IPS-18a (cell line): ENCODE measurements around the gene ZNF22.
A peak's percentile ranks its signal among the peaks of the same experiment; 100 is the strongest.
"Not testable (repeated sequence)": the region's sequence is repeated elsewhere in the genome, so short reads cannot be mapped to it uniquely, and the experiment has no call there.

Source experiments
- H3K27ac ChIP-seq: one replicate; pipeline ENCODE4 v1.5.1; 2013; ENCODE audit warnings: low read length
- H3K27me3 ChIP-seq: one replicate; pipeline ENCODE4 v1.6.1; 2013; ENCODE audit warnings: mild to moderate bottlenecking, low read length; ENCODE audit not compliant: control insufficient read depth, insufficient read depth
- H3K36me3 ChIP-seq: one replicate; pipeline ENCODE4 v1.6.1; 2013; ENCODE audit warnings: low read depth, low read length; ENCODE audit not compliant: control insufficient read depth
- H3K4me1 ChIP-seq: one replicate; pipeline ENCODE4 v1.6.1; 2013; ENCODE audit warnings: low read depth, low read length; ENCODE audit not compliant: control insufficient read depth
- H3K4me3 ChIP-seq: one replicate; pipeline ENCODE4 v1.5.1; 2013; ENCODE audit warnings: low read length
- H3K9ac ChIP-seq: one replicate; pipeline ENCODE4 v1.6.1; 2013; ENCODE audit warnings: mild to moderate bottlenecking, low read length, moderate library complexity
- H3K9me3 ChIP-seq: one replicate; pipeline ENCODE4 v1.6.1; 2013; ENCODE audit warnings: low read depth, low read length; ENCODE audit not compliant: control insufficient read depth

Gene ZNF22

DNA sequence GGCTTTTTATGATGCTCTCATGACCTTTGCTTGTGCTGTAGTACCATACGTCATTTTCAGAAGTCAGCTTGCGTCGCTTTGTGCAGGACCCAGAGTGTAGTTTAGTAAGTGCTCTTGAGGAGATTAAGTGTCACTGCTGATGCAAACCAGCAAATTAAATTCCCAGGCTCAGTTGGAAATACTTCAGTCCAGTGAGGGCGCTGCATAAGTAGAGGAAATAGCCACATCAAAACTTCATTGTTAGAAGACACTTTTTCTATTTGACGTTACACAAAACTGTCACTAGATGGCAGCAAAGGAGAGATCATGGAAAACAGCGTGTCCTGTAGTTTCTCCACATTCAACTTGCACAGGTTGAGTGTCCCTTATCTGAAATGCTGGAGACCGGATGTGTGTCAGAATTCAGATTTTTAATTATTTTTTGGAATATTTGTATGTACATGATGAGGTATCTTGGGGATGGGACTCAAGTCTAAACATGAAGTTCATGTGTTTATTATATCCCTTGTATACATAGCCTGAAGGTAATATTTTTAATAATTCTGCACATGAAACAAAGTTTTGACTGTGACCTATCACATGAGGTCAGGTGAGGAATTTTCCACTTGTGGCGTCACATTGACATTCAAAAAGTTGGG lies 7.9 kb downstream of the ZNF22 start:
- Histone ChIP-seq H3K27me3 (no peaks in the 10 kb centered on the region), H3K9ac (no peak overlapping the region), H3K4me3 (no peak overlapping the region), H3K9me3 (no peaks in the 10 kb centered on the region), H3K27ac (no peak overlapping the region), H3K4me1 (no peaks in the 10 kb centered on the region), H3K36me3 (peaks cover 14% of the 10 kb centered on the region)

DNA sequence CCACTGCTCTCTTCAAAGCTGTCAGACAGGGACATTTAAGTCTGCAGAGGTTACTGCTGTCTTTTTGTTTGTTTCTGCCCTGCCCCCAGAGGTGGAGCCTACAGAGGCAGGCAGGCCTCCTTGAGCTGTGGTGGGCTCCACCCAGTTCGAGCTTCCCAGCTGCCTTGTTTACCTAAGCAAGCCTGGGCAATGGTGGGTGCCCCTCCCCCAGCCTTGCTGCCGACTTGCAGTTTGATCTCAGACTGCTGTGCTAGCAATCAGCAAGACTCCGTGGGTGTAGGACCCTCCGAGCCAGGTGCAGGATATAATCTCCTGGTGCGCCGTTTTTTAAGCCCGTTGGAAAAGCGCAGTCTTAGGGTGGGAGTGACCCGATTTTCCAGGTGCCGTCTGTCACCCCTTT lies 13.8 kb downstream of the ZNF22 start:
- H3K9ac ChIP-seq, H3K36me3 ChIP-seq, H3K4me1 ChIP-seq, H3K4me3 ChIP-seq, H3K27me3 ChIP-seq, H3K27ac ChIP-seq, H3K9me3 ChIP-seq: not testable (repeated sequence)

DNA sequence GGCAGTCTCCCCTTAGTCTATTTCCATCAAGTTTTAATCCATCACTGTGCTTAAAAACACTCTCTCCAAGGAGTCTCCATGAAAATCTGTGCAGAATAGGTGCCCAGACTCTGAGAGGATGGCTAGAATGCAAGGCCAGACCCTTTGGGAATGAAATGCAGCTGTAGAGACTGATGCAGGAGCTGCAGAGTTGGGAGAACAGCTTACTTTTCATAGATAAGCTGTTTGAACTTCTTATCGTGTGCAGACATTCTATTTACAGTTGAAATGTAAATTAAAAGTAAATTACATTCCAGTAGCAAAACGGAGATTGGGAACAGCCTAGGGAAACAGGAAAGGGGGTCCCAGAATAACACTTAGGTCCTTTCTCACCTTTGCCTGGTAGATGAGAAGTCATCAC lies 14.9 kb downstream of the ZNF22 start:
- Histone ChIP-seq H3K9me3 (no peaks in the 10 kb centered on the region), H3K4me1 (no peaks in the 10 kb centered on the region), H3K4me3 (no peak overlapping the region), H3K9ac (no peak overlapping the region), H3K27ac (no peak overlapping the region), H3K27me3 (no peaks in the 10 kb centered on the region), H3K36me3 (no peaks in the 10 kb centered on the region)

DNA sequence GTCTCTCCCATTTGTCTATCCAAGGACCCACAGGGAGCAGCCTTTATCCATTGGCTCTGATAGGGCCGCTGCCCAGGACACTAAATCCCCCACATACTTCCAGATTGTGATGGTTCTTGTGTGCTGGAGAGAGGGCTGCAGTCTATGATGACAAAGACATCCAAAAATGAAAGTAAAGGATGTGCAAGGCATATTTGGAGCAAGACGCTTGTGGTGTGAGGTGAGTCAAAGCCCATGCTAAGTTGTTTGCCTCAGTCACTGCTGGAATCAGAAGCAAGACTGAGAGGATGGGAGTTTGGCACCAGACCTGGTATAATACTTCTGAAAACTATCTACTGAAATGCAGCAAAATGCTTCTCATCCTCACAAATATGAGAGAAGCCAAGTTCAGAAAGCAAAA lies 22.7 kb downstream of the ZNF22 start:
- no peaks in the 10 kb centered on the region for H3K27me3 ChIP-seq
- no peak overlapping the region for H3K4me3 ChIP-seq
- H3K36me3 ChIP-seq, result no peaks in the 10 kb centered on the region
- no peaks in the 10 kb centered on the region for H3K9me3 ChIP-seq
- H3K9ac ChIP-seq, result no peak overlapping the region
- no peaks in the 10 kb centered on the region for H3K4me1 ChIP-seq
- no peak overlapping the region for H3K27ac ChIP-seq

DNA sequence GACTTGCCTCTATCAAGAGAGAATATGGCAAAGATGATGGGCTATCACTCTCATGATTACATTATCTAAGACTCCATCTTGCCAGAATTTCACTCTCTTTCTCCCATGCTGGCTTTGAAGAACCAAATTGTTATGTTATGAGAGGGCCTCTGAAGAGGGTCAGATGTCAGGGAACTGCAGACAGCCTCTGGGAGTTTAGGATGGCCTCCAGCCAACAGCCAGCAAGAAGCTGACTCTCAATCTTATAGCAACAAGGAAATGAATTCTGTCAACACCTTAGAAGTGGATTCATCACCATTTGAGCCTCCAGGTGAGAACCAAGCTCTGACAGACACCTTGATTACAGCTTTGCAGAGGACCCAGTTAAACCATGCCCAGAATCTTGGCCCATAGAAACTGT lies 33.6 kb downstream of the ZNF22 start:
- no peaks in the 10 kb centered on the region for H3K4me1 ChIP-seq
- H3K4me3 ChIP-seq, result no peak overlapping the region
- no peak overlapping the region for H3K27ac ChIP-seq
- no peaks in the 10 kb centered on the region for H3K36me3 ChIP-seq
- no peak overlapping the region for H3K9ac ChIP-seq
- H3K27me3 ChIP-seq, result no peaks in the 10 kb centered on the region
- H3K9me3 ChIP-seq, result peaks cover 7% of the 10 kb centered on the region

DNA sequence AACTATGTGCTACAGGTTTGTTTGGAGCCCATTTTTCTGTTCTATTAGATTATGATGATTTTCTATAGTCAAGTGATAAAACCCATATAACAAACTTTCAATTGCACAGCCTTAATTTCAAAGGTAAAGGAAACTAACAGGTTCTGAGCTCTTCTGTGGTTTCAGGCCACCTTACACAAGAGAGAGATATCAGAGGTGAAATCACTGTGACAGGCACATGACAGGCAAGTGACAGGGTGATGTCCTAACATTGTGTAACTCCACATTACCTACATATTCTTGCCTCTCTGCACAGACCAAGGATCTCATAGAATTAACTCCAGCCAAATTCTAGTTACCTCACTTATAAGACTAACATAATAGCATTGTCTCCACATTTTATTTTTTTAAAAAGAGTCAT lies 35.0 kb downstream of the ZNF22 start:
- Histone ChIP-seq H3K4me3 (no peak overlapping the region), H3K27ac (no peak overlapping the region), H3K4me1 (no peaks in the 10 kb centered on the region), H3K9ac (no peak overlapping the region), H3K9me3 (peaks cover 4% of the 10 kb centered on the region), H3K27me3 (no peaks in the 10 kb centered on the region), H3K36me3 (no peaks in the 10 kb centered on the region)

DNA sequence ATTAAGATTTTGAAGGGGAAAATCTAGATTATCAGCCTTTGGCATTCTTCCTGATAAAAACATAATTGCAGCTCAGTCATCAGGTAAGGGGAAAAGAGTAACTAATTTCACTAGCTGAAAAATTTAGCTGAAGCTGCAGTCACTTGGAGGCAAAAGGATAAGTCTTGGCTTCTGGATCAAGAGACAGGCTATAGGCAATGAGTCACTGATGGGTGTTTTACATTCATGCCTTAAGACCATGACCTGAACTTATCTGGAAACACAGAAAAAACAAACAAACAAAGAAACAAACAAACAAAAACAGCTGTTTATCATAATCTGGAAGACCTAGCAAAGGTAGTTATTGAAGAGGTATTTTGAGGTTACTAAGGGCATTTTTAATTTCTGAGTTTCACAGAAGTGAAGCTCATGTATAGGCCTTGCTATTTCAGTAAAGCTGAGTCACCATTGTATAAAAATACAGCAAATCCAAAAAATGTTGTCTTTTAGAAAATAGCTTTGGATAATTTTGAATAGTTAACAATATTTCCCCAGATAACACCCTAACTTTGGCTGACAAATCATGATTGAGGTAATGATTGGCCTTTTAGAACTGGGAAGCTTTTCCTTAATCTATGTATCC lies 40.3 kb downstream of the ZNF22 start:
- H3K4me3 ChIP-seq, result no peak overlapping the region
- no peaks in the 10 kb centered on the region for H3K9me3 ChIP-seq
- no peaks in the 10 kb centered on the region for H3K36me3 ChIP-seq
- no peaks in the 10 kb centered on the region for H3K27me3 ChIP-seq
- H3K27ac ChIP-seq, result no peak overlapping the region
- no peak overlapping the region for H3K9ac ChIP-seq
- peaks cover 23% of the 10 kb centered on the region for H3K4me1 ChIP-seq

DNA sequence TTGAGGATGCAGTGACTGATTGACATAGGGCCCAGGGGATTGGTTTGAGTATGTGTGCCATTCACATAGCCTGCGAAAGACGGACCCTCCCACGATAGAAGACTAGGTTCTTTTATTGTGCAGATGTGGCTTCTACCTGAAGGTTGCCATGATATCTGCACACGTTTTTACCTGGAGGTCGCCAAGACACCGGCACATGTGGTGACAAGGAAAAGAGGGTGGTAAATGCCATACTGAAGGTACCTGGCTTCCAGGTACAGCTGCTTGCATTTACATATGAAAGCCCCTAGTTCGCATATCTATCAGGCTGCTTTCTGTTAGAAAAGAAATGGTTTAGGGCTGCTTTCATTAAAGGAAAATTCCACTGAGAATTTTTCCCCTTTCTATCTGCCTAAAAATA lies 43.6 kb downstream of the ZNF22 start:
- Histone ChIP-seq H3K27ac (peak overlapping the region; percentile 34), H3K9me3 (no peaks in the 10 kb centered on the region), H3K36me3 (no peaks in the 10 kb centered on the region), H3K4me3 (peak overlapping the region; percentile 48), H3K9ac (no peak overlapping the region), H3K4me1 (peaks cover 23% of the 10 kb centered on the region), H3K27me3 (no peaks in the 10 kb centered on the region)

DNA sequence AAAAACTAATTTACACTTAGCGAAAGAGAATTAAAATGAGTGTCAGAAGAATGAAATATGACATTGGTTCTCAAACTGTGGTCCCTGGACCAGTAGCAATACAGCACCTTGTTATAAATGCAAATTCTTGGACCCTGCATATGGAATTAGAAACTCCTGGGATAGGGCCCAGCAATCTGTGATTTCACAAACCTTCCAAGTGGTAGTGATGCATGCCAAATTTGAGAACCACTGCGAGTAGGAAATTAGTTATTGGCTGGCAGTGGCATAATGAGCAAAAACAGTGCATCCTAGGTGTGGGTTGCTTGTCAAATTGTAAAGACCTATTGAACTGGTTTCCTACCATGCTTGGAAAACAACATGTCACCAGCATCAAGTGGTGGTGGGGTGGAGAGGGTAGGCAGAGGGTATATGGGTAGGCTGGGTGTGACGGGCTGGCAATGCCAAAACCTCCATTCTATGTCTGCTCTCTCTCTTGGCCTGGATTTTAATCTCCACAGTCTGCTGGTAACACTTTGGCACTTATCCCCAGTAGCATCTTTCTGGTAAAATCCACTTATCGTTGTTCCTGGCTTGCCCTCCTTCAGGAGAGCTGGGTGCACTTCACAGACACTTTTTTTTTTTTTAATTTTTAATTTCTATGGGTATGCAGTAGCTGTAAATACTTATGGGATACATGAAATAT lies 50.0 kb downstream of the ZNF22 start:
- Histone ChIP-seq H3K27ac (no peak overlapping the region), H3K36me3 (no peaks in the 10 kb centered on the region), H3K4me1 (peaks cover 3% of the 10 kb centered on the region), H3K9ac (no peak overlapping the region), H3K4me3 (no peak overlapping the region), H3K27me3 (no peaks in the 10 kb centered on the region), H3K9me3 (no peaks in the 10 kb centered on the region)

DNA sequence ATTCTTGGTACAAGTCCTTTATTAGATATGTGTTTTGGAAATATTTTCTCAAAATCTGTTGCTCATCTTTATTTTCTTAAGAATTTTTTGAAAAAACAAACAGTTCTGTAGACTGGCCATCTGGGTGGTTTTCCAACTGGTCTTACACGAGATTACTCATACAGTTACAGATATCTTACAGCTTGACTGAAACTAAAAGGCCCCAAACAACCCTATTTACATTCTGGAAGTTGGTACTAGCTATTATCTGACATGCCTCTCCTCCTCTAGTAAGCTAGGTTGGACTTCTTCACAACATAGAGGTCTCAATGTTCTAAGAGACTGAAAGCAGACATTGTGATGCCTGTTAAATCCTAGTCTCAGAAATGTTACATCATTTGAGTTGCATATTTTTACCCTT lies 52.0 kb downstream of the ZNF22 start:
- Histone ChIP-seq H3K27ac (no peak overlapping the region), H3K9me3 (no peaks in the 10 kb centered on the region), H3K4me1 (no peaks in the 10 kb centered on the region), H3K36me3 (no peaks in the 10 kb centered on the region), H3K27me3 (no peaks in the 10 kb centered on the region), H3K4me3 (no peak overlapping the region), H3K9ac (no peak overlapping the region)

DNA sequence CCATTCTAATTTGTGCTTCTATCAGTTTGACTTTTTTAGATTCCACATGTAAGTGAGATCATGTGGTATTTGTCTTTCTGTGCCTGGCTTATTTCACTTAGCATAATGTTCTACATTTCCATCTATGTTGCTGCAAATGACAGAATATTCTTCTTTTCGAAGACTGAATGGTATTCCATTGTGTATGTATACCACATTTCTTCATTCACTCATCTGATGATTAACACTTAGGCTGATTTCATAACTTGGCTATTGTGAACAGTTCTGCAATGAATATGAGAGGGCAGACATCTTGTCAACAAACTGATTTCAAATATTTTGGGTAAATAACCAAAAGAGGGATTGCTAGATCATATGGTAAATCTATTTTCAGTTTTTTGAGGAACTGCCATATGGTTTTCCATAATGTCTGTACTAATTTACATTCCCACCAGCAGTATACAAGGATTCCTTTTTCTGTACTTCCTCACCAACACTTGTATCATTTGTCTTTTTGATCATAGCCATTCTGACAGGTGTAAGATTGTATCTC lies 52.9 kb downstream of the ZNF22 start:
- no peaks in the 10 kb centered on the region for H3K27me3 ChIP-seq
- H3K36me3 ChIP-seq, result no peaks in the 10 kb centered on the region
- no peak overlapping the region for H3K27ac ChIP-seq
- no peak overlapping the region for H3K9ac ChIP-seq
- H3K4me1 ChIP-seq, result peaks cover 1% of the 10 kb centered on the region
- no peak overlapping the region for H3K4me3 ChIP-seq
- H3K9me3 ChIP-seq, result no peaks in the 10 kb centered on the region
